Ascending aorta (tissue), 2 donors: ENCODE results near the gene DLX6. TPM values are rescaled to one million over a fixed set of nuclear protein-coding genes. Genes with fewer than 3 reads are reported as not detected.
A peak's percentile ranks its signal among the peaks of the same experiment; 100 is the strongest.

Experiments
- DNase-seq, 2 donors: peaks; one replicate each; pipeline ENCODE4 v3.0.0-alpha.2; 2019; ENCODE audit warnings: low spot score in 2 of 2
- H3K27ac ChIP-seq, 2 donors: fragments of 200-600 bp; sonication (generic); one replicate each; pipeline ENCODE4 v1.5.1; 2016 to 2017; ENCODE audit warnings: mild to moderate bottlenecking in 1 of 2
- H3K27me3 ChIP-seq: fragments of 200-600 bp; sonication (generic); one replicate; pipeline ENCODE4 v1.5.1; 2017
- H3K36me3 ChIP-seq, 2 donors: fragments of 200-600 bp; sonication (generic); one replicate each; pipeline ENCODE4 v1.5.1; 2016
- H3K4me1 ChIP-seq, 2 donors: fragments of 200-600 bp; sonication (generic); one replicate each; pipeline ENCODE4 v1.5.1; 2016 to 2017; ENCODE audit warnings: mild to moderate bottlenecking in 1 of 2
- H3K4me3 ChIP-seq, 2 donors: fragments of 200-600 bp; sonication (generic); one replicate each; pipeline ENCODE4 v1.5.1; 2016 to 2017; ENCODE audit warnings: mild to moderate bottlenecking in 1 of 2
- H3K9me3 ChIP-seq, 2 donors: fragments of 200-600 bp; sonication (generic); one replicate each; pipeline ENCODE4 v1.5.1; 2016
- intact Hi-C: fragments of 100-400 bp; cut with DNase I; formaldehyde crosslinking; loops from one replicate; pipeline ENCODE4 v1.15.1; 2023
- total RNA-seq: library from RNA; depleted of rRNA; stranded (reverse); fragments of >200 nt; gene quantifications from one replicate; pipeline ENCODE4 v1.1.0, GENCODE V29; 2016
- TF ChIP-seq, protein P1 (sequence below), 3 experiments: fragments of 200-600 bp in 2 of 3; fragments of 450-650 bp in 1 of 3; sonication (generic) in 2 of 3; IDR thresholded peaks; one replicate each; pipeline ENCODE4 v1.5.1; 2016 to 2019; ENCODE audit warnings: antibody characterized with exemption in 3 of 3, mild to moderate bottlenecking in 1 of 3, moderate library complexity in 1 of 3

The DLX6 gene
- total RNA-seq, 1 donor from 2014 or later = not detected

DNA sequence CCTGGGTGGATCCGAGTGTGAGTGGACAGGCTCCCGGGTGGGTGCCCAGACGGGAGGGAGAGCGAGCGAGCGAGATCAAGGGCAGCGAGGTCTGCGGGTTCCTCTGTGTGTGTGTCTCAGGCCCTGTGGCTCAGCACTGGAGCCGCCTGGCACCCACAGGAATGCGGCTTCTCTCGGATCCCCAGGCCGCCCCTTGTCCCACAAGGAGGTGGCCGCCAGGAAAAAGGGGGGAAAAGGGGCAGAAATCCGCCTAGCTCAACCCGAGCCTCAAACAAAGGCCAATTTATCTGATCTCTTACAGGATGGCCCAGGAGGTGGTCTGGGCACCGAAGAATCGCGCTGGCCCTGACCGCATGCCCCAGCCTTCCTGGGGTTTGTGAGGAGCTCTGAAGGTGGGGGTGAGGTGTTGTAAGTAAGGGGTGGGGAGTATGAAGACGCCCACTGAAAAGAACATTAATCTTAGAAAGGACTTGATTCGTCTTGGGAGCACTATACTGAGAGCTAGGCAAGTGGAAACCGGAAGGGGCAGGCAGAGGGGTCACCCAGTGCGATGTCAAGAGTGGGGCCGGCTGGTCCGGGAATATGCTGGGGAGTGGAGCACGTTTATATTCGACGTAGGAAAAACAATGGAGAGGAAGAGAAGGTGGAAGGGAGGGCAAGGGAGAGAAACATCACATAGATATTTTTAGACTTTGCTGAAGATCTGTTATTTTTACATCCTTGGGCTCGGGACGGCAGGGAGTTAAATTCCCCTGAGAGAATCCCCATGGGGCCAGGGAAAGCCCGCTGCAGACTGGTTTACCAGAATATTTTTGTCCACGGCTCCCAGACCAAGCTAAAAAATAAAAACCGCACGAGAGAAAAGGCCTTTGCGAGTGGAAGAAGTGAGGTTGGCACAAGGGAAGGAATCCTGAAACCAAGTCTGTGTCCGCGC lies 12.1 kb downstream of the DLX6 start:
- TF ChIP-seq, protein P1, sequence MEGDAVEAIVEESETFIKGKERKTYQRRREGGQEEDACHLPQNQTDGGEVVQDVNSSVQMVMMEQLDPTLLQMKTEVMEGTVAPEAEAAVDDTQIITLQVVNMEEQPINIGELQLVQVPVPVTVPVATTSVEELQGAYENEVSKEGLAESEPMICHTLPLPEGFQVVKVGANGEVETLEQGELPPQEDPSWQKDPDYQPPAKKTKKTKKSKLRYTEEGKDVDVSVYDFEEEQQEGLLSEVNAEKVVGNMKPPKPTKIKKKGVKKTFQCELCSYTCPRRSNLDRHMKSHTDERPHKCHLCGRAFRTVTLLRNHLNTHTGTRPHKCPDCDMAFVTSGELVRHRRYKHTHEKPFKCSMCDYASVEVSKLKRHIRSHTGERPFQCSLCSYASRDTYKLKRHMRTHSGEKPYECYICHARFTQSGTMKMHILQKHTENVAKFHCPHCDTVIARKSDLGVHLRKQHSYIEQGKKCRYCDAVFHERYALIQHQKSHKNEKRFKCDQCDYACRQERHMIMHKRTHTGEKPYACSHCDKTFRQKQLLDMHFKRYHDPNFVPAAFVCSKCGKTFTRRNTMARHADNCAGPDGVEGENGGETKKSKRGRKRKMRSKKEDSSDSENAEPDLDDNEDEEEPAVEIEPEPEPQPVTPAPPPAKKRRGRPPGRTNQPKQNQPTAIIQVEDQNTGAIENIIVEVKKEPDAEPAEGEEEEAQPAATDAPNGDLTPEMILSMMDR (IDR thresholded peaks at IDR 0.05) = no peak
- H3K27me3 ChIP-seq = peaks cover 39% of the 10 kb centered on the region
- H3K4me3 ChIP-seq = peak overlapping the region; percentile 23 to 28
- H3K9me3 ChIP-seq = no peaks in the 10 kb centered on the region
- H3K27ac ChIP-seq = no peak overlapping the region
- DNase-seq = no peak
- no peaks in the 10 kb centered on the region for H3K36me3 ChIP-seq
- H3K4me1 ChIP-seq = peaks cover 0 to 15% of the 10 kb centered on the region in 2 donors
- intact Hi-C loops = no loop called here

GRCh38 chr7:97018126-97018601 lies 12.8 kb downstream of the DLX6 start:
- intact Hi-C loops = no loop called here
- peak overlapping the region; percentile 22 to 28 for H3K4me3 ChIP-seq
- H3K27me3 ChIP-seq = peaks cover 39% of the 10 kb centered on the region
- no peaks in the 10 kb centered on the region for H3K9me3 ChIP-seq
- H3K27ac ChIP-seq = no peak overlapping the region
- TF ChIP-seq, protein P1 (IDR thresholded peaks at IDR 0.05) = no peak
- peaks cover 0 to 15% of the 10 kb centered on the region in 2 donors for H3K4me1 ChIP-seq
- no peaks in the 10 kb centered on the region for H3K36me3 ChIP-seq
- DNase-seq = no peak

GRCh38 chr7:97018791-97019531 lies 13.6 kb downstream of the DLX6 start:
- TF ChIP-seq, protein P1 (IDR thresholded peaks at IDR 0.05) = no peak
- H3K27ac ChIP-seq = no peak overlapping the region
- no peak for DNase-seq
- intact Hi-C loops = no loop called here
- H3K27me3 ChIP-seq = peaks cover 39% of the 10 kb centered on the region
- H3K4me3 ChIP-seq = peak overlapping the region in 1 of 2 donors; percentile 28
- H3K36me3 ChIP-seq = no peaks in the 10 kb centered on the region
- H3K4me1 ChIP-seq = peaks cover 0 to 21% of the 10 kb centered on the region in 2 donors
- no peaks in the 10 kb centered on the region for H3K9me3 ChIP-seq

DNA sequence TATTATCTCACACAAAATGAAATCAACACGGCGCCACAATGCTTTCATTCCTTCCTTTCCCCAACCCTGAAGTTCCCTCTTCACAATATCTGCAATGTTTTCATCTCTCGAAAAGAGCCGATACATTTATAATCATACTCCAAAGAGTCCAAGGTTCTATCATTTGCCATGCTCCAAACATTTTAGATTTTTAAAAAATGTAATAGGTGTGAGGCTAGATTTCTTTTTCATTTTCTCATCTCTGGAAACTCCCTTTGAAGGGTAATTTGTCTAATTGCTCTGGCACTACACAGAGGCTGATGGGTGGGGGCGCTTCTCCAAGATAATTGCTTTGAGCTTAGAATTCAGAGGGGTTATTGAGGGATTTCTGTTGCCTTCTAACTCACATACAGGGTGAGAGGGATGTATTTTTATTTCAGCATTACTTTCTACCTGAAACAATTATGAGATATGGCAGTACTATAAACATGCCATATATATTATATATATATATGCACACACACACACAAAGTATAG lies 14.4 kb downstream of the DLX6 start:
- no peak overlapping the region for H3K4me3 ChIP-seq
- H3K4me1 ChIP-seq = peaks cover 0 to 24% of the 10 kb centered on the region in 2 donors
- H3K27me3 ChIP-seq = peaks cover 39% of the 10 kb centered on the region

DNA sequence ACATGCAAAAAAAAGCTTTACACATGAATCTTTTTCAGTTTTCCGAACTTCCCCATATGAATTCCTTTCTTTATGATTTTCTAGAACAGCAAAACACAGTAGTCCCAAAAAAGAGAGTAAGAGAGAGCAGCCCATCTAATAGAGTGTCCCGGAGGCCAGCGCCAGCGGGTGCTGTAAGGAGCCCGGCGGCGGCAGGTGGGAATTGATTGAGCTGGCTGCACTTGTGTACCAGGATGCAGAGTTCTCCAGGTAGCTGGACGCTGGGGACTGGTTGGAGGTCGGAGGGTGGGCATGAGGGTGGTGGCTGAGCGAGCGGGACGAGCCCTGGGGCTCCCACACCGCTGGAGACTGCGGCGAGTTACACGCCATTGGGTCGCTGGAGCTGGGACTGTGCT lies 15.2 kb downstream of the DLX6 start:
- TF ChIP-seq, protein P1 (IDR thresholded peaks at IDR 0.05) = no peak
- Histone ChIP-seq H3K27ac (no peak overlapping the region), H3K36me3 (no peaks in the 10 kb centered on the region), H3K27me3 (peaks cover 36% of the 10 kb centered on the region), H3K4me3 (no peak overlapping the region), H3K4me1 (peaks cover 0 to 24% of the 10 kb centered on the region in 2 donors), H3K9me3 (no peaks in the 10 kb centered on the region)
- intact Hi-C loops = loop anchor here (5.0 to 10.0 kb wide), 5 partner anchors 33 to 1296 kb away; partner anchors contain the start of genes SEM1 and SLC25A13
- no peak for DNase-seq

More for the DNA sequence above, 14.4 kb downstream of the DLX6 start:
- TF ChIP-seq, protein P1 (IDR thresholded peaks at IDR 0.05) = no peak
- no peak for DNase-seq
- Histone ChIP-seq H3K9me3 (no peaks in the 10 kb centered on the region), H3K27ac (no peak overlapping the region), H3K36me3 (no peaks in the 10 kb centered on the region)
- intact Hi-C loops = loop anchor here (5.0 to 10.0 kb wide), 5 partner anchors 32 to 1295 kb away; partner anchors contain the start of genes SEM1 and SLC25A13
